ENCODE results near the gene C14orf93.
"Not testable (repeated sequence)": the region's sequence is repeated elsewhere in the genome, so short reads cannot be mapped to it uniquely, and the experiment has no call there.

The C14orf93 gene

DNA sequence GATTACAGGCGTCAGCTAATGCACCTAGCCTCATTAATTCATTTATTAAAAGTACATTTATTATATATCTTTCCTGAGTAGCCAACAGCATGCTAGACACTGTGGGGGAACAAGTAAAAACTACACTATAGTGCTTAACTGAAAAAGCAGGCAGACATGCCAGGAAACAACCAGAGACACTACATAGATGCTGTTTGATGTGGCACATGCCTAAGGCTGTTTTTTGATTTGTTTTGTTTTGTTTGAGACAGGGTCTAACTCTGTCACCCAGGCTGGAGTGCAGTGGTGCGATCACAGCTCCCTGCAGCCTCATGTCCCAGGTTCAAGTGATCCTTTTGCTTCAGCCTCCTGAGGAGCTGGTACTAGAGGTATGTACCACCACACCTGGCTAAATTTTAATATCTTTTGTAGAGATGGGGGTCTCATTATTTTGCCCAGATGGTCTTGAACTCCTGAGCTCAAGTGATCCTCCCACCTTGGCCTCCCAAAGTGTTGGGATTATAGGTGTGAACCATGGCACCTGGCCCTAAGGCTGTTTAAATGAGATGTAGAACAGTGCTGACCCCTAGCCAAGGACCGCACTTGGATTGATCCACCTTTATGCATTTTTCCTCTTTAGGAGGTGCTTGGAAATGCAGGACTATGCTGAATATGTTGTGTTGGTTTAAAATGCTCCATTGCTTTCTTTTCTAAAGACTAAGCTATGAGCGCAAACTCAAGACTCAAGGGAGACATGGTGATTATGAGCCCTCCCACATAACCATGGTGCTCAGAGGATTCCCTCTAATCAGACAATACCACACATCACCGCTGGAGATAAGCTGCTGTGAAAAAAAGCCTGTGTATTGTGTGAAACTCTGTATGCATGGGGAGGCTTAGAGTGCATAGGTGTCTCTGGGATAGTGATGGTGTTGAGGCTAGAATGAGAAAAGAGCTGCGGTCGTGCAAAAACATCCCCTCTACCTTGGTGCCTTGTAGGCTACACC, 10.5 kb upstream of the C14orf93 start:
- no peak for DNase-seq

DNA sequence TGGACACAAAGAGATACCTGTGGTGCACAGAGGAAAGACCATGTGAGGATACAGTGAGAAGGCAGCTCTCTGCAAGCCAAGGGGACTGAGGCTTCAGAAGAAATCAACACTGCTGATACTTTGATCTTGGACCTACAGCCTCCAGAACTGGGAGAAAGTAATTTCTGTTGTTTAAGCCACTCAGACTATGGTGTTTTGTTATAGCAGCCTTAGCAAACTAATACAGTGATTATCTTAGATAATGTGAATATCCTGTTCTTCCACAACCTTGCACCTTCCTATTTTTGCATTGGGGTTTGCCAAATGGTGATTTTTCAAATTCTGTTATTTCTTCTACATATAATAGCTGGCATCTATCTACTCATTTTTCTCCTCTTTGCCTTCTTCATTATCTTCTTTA, 8.2 kb upstream of the C14orf93 start:
- no peak for DNase-seq

DNA sequence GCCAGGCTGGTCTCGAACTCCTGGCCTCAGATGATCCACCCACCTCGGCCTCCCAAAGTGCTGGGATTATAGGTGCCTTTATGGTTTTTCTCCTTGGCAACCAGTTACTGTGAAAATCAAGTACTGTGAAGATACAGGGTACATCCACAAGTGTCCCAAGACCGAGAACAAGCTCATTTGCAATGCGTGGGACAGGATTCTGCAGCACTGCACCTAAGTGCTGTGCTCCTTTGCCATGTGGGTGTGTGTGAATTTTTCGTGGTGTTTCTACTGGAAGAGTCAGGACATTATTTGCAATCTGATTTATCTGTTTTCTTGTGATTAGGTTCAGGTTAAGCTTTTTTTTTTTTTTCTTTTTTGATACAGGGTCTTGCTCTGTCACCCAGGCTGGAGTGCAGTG, 7.1 kb upstream of the C14orf93 start:
- no peak for DNase-seq

DNA sequence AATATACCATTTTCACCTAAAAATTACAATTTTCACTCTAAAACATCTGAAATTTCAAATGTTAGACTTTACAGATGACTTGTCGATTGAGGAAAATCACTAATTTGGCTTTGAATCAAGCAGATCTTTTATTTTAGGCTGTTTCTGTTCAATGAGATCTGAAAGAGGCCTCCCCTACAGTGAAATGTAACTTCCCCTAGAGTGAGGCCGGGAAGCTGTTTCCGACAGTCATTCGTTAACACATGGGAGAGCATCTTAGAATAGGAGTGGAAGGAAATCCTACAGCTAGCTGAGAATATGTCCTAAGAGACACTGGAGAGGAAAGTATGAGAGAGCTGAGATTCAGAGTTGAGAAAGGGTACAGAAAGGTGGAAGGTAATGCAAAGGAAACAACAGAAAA, 5.7 kb upstream of the C14orf93 start:
- no peak for DNase-seq

- DNase-seq = not testable (repeated sequence)
Measured at GRCh38 chr14:23013749-23014054, 3.8 kb upstream of the C14orf93 start.

DNA sequence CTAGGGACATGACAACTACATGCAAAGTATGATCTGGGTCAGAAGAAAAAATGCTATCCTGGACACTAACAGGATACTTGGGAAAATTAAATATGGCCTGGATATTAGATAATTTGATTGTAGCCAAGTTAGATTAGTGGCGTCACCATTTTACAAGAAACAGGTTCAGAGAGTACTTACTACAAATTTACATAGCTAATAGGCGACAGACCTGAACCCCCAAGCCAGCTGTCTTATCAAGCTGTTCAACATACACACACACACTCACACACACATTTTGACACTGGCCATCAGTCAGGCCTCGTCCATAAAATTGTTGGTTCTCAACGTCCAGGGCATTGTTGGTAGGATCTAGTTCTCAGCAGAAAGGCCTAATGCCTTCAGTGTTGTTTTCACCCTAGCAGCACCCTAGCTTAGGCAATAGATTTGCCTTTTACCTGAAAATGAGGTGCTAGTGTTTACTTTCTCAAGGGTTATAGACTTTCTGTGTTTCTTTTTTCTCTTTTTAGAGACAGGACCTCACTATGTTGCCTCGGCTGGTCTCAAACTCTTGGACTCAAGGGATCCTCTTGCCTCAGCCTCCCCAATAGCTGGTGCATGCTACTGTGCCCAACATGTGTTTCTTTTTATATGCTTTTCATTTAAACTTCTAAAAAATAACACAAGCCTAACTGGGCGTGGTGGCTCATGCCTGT, 3.3 kb upstream of the C14orf93 start:
- no peak for DNase-seq

DNA sequence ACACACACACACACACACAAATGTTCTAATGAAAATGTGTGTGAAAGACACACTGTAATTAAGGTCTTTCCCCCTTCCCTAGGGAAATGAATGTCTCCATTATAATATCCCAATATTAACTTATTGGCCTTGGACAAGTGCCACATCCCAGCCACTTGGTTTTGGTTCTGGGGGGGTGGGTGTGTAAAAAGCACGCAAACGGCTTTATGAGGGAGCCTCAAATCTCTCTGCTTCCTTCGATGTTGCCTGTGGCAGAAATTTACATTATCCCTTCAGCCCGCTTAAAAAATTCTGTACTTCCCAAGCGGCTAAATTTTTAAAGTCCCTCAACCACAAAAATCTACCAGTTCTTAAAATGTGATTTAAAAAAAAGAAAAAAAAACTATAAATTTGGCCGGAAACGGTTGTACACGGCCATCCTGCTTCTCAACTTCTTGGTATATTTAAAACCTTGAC, 432 bp downstream of the C14orf93 start:
- DNase-seq = no peak

GRCh38 chr14:23008831-23009230, 1.1 kb downstream of the C14orf93 start:
- DNase-seq = no peak

GRCh38 chr14:23006544-23007419, 3.2 kb downstream of the C14orf93 start:
- peak; percentile 98 for DNase-seq

GRCh38 chr14:23006188-23006534, 3.8 kb downstream of the C14orf93 start:
- peak; percentile 32 for DNase-seq

GRCh38 chr14:23005451-23006187, 4.3 kb downstream of the C14orf93 start:
- peak; percentile 50 for DNase-seq

DNA sequence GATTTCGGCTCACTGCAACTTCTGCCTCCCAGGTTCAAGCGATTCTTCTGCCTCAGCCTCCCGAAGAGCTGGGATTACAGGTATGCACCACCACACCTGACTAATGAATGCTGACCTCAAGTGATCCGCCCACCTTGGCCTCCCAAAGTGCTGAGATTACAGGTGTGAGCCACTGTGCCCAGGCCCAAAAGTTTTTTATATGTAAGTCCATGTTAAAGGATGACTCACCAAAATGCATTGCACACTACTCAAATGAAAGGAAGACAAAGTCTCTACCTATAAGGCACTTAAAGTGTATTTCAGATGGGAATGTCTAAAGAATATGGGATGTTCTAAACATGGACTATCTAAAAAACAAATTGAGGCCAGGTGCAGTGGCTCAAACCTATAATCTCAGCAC, 5.7 kb downstream of the C14orf93 start:
- not testable (repeated sequence) for DNase-seq

GRCh38 chr14:23002592-23002991, 7.4 kb downstream of the C14orf93 start:
- DNase-seq = no peak

DNA sequence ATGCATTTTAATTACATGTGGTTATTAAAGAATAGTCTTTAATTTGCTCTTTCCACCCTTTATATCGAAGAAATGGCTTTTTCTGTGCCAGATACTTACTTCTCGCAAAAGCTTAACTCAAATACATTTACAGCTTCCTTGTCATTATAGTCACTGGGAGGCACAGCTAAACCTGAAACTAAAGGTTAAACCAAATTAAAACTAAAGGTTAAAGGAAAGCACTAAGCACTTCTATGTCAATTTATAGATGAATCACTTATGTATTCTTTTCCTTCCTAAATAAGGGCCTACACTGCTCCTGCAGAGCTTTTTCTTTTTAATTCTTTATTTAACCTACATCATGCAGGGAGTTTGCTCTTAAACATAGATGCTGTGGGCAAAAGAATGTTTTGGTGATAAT, 9.1 kb downstream of the C14orf93 start:
- DNase-seq = no peak

GRCh38 chr14:22998329-22999012, 11.5 kb downstream of the C14orf93 start:
- DNase-seq = no peak

DNA sequence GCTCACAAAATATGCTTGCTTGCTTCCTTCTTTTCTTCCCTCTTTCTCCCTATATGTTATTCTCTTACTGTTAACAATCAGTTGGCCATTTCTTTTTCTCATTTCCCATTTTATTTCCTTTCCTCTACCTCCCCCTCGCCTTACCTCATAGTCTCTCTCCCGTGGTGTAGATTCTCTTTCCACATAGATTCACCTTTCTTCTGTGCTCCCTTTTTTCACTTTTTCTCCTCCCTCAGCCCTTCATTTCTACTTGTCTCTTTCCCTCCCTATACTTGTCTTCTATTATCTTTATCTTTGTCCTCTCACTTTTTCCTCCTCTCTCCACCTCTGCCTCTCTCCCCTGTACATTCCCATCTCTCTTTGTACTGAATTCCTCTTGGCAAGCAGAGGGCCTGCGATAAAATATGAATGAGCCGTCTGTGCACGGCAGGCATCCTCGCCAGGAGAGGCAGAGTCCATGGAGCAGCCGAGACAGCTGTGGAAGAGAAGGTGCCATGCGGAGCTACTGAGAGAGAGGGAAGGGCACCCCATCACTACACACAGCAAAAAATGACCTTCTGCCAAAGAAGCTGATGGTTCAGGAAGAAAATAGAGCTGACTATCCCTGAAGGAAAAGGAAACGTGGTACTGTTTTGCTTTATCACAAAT, 12.1 kb downstream of the C14orf93 start:
- no peak for DNase-seq

DNA sequence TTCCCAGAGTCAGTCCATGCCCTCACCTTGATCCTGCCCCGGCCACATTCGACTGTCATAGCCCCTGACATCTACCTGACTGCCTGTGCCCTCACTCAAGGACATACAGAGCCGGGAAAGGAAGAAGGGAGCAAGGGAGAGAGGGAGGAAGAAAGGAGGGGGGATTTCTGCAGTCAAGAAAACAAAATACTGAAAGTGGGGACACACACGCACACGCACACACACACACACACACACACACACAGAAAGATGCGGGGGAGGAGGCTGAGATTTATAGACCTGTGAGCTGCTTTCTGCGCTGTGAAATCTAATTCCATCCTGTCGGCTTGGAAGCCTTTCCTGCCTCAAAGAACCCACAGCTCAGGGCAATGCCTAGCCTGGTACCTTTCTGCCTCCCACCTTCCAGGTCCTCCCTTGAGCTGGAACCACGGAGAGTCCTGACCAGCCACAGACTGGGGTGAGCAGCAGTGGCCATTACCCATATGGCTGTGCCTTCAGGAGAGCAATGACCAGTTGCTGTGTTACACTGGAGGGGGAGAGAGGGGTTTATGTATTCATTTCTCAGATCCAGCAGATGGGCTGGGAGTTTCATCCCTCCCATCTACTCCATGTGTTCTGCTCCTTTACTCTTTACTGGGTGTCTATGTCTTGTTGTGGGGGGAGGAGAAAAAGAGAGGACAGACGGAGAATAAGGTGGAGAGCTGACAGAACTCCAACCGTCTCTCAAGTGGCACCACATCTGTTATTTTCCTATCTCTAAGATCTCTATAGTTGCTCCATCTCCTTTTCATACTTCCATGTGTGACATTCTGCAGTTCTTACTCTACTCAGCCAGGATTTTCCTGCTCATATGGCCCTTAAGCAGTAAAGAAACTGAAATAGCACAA, 12.9 kb downstream of the C14orf93 start:
- DNase-seq = peak; percentile 42

- no peak for DNase-seq
Measured at GRCh38 chr14:22995889-22996625, 13.9 kb downstream of the C14orf93 start.

GRCh38 chr14:22994762-22995275, 15.1 kb downstream of the C14orf93 start:
- peak; percentile 75 for DNase-seq
